HG03060 (cell line): ENCODE data around the gene RPL37.
"Not testable (repeated sequence)": the region's sequence is repeated elsewhere in the genome, so short reads cannot be mapped to it uniquely, and the experiment has no call there.

ENCODE experiments used
- ATAC-seq: cut with Tn5 transposase; IDR thresholded peaks from one replicate; pipeline ENCODE4 v1.9.1; 2021; ENCODE audit warnings: low read depth, moderate number of reproducible peaks; ENCODE audit not compliant: unreplicated experiment

RPL37 gene

DNA sequence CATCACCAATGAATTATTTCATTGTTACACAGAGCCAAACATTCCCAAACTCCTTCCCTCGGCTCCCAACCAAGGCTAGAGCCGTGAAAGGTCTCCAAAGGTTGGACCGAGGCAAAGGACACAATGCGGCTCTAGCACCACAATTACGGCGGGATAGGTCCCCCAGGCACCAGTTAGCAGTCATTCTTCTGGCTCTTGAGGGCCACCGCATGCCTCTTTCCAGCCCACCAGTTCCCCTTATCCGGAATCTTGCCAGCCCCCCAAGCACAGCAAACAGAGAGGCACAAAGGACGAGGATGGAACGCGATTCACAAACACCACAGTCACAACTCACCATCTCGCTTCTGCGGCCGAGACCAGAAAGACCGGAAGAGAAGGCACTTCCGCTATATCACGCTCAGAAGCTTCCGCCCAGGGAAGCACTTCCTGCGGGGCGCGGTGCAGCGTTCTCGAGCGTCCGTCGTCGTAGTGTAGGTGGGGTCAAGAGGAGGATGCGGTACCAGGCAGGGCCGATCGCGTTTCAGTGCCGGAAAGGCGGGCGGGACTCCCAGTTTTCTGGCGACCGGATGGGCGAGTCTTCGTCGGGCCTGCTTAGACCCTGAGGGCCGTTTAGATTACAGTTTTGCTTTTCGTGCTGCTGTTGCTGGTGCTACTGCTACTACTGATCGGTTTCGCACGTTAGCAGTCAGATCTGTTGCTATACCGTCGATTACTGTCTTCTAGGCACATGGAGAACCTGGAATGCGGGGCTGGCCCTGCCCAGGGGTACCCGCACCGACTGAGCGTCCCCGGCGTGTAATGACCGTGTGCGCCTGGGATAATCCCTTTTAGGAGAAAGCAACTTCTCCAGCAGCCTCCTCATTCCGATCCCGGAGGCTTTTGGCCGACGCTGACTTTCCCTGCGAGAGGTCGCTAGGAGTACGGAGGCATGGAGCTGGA is at the start of gene RPL37:
TSS of gene RPL37 (minus strand) at position 374 of the 939 bp plus-strand sequence. CDS start at position 337, 37 bp downstream.
- ATAC-seq, result peak; percentile 99

DNA sequence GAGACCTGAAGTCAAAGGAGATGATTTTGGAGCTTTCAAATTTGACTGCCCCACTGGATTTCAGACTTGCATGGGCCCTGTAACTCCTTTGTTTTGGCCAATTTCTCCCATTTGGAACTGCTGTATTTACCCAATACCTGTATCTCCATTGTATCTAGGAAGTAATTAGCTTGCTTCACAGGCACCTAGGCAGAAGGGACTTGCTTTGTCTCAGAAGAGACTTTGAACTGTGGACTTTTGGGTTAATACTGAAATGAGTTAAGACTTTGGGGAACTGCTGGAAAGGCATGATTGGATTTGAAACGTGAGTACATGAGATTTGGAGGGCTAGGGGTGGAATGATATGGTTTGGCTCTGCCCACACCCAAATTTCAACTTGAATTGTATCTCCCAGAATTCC is 48.0 kb upstream of the RPL37 start:
- ATAC-seq, result not testable (repeated sequence)

DNA sequence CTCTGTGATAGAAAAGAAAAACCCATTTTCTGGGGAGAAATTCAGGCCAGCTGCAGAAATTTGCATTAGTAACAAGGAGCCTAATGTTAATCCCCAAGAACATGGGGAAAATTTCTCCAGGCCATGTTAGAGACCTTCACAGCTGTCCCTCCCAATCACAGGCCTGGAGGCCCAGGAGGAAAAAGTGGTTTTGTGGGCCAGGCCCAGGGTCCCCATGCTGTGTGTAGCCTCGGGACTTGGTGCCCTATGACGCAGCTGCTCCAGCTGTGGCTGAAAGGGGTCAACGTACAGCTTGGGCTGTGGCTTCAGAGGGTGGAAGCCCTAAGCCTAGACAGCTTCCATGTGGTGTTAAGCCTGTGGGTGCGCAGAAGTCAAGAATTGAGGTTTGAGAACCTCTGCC is 47.3 kb upstream of the RPL37 start:
- ATAC-seq, result no peak

DNA sequence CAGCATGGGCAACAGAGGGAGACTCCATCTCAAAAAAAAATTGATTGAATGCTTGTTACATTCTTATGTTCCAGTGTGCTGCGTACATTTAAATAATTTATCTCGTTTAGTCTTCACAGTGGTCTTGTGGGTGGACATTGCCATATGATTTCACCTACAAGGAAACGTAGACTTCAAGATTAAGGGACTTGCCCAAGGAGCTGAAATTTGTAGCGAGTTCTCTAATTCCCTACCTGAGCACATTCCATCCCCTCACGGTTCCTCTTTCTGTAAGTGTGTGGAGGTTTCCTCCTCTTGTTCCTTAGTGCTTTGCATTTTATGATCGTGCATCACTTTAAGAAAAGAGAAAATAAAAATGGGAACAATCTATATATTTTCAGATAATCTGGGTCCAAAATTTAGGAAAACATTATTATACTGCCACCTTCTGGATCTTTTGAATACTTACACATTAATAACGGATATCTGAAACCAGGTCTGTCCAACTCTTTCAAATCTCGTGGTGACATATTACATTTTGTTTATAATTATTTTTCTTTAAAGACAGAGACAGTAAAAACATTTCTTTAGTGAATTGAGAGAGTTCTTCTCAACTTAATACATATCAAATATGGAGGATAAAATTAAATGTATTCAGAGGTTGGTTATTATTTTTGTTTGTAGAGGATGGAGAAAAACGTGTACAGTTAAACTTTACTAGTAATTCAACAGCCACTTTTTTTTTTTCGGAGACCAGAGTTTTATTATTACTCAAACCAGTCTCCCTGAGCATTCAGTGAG is 44.3 kb upstream of the RPL37 start:
- ATAC-seq, result no peak

DNA sequence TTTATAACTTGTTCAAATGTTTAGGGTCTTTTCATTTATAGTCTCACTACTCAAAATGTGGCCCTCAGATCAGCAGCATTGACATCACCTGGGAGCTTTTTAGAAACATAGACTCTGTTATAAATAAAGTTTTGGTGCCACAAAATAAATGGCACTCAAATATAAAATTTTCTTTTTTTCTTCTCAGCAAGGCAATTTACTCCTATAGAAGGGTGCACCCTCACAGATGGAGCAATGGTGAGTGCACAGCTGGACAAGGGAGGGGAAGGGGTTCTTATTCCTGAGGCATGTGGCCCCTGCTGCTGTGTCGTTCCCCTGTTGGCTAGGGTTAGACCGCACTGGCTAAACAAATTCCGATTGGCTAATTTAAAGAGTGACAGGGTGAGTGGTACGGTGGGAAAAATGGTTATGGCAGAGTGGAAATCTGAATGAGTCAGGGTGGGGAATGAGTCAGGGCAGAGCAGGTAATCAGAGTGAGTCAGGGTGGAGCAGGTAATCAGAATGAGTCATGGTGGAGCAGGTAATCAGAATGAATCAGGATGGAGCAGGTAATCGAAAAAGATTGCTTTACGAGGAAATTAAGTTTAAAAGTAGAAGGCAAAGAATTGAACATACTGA is 42.5 kb upstream of the RPL37 start:
- no peak for ATAC-seq

DNA sequence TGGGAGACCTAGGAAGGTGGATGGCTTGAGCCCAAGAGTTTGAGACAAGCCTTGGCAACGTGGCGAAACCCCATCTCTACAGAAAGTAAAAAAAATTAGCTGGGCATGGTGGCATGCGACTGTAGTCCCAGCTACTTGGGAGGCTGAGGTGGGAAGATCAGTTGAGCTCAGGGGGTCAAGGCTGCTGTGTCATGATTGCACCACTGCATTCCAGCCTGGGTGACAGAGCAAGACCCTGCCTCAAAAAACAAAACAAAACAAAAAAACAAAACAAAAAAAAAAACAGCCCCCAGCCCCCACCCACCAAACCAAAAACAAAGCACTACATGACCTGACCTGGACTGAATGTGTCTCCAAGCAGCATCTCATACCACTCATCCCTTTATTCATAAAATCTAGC is 40.9 kb upstream of the RPL37 start:
- no peak for ATAC-seq

DNA sequence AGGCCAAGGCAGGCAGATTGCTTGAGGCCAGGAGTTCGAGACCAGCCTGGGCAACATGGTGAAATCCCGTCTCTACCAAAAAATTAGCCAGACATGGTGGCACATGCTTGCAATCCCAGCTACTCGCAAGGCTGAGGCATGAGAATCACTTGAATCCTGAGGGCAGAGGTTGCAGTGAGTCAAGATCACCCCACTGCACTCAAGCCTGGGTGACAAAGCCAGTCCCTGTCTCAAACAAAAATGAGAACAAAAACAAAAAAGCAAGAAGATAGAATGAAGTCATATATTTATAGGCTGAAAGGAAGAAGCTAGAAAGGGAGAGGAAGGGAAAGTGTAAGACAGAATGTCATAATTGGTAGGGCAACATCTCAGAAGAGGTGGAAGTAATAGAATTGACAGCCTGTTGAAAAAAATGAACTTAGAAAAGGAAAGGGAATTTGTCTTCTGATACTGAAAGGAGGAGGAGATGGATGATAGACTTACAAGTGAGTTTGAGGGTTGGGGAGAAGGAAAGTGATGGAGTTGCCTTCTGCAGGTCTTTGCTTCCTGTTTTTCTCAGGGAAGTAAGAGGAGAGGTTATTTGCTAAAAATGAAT is 38.4 kb upstream of the RPL37 start:
- no peak for ATAC-seq

DNA sequence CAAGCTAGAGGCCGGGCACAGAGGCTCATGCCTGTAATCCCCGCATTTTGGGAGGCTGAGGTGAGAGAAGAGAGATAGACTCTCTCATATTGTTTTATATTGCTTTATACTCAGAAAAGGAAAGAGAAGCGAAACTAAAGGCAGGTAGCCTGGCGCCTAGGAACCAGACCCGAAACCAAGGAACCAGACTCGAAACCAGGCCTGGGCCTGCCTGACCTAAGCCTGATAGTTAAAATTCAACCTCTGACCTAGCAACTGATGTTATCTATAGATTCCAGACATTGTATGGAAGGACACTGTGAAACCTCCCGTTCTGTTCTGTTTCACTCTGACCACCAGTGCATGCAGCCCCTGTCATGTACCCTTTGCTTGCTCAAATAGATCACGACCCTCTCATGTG is 37.2 kb upstream of the RPL37 start:
- not testable (repeated sequence) for ATAC-seq

DNA sequence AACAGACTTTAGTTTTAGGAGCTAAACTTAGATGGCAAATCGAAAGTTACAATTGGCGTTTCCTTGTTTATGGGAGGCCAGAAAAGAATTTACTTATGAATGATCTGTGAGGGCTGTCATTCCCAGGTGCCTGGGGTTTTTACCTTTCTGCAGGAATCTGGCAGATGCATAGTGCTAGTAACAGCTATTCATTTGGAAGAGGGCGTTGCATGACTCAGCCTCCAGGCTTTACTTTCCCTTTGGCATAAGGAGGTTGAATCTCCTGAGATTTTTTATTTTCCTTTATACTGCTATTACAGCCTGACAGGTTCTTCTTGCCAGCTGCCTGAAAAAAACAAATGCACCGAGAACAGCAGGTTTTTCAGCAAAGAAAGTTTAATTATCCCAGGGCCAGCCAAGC is 36.2 kb upstream of the RPL37 start:
- ATAC-seq, result no peak

DNA sequence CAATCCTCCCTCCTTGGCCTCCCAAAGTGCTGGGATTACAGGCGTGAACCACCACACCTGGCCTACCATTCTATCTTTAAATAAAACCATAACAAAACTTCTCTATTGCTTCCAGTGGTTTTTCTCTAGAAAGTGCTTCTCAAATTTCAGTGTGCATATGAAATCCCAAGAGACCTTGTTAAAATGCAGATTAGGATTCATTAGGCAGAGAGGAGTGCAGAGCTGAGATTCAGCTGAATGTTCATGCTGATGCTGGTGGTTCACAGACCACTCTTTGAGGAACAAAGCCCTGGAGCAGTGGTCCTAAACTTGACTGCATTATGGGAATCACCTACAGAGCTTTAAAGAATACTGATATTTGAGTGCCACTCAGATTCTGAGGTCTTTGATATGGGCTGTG is 34.4 kb upstream of the RPL37 start:
- ATAC-seq, result no peak

DNA sequence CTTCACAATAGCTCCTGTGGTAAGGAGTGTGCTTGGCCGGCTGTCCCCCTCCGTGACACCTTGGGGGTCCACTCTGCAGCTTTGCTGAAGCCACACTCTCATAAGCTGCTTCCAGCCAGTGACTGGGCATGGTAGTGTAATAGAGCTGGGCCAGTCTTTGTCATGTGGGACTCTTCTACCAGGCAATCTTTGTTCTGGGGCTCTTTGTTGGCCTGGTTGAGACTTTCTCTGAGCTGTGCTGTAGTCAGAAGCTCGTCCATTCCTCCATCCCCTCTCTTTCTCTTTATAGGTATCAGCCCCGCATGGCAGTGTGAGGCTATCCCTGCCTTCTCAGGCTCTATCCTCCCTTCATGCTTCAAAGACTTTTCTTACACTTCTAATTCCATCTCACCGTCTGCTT is 31.8 kb upstream of the RPL37 start:
- ATAC-seq, result no peak

DNA sequence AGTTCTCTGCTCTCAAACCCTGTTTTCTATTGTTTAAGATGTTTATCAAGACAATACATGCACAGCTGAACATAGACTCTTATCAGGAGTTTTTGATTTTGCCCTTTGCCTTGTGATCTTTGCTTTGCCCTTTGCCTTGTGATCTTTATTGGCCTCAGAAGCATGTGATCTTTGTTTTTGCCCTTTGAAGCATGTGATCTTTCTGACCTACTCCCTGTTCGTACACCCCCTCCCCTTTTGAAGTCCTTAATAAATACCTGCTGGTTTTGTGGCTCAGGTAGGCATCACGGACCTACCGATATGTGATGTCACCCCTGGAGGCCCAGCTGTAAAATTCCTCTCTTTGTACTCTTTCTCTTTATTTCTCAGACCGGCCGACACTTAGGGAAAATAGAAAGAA is 30.0 kb upstream of the RPL37 start:
- not testable (repeated sequence) for ATAC-seq

DNA sequence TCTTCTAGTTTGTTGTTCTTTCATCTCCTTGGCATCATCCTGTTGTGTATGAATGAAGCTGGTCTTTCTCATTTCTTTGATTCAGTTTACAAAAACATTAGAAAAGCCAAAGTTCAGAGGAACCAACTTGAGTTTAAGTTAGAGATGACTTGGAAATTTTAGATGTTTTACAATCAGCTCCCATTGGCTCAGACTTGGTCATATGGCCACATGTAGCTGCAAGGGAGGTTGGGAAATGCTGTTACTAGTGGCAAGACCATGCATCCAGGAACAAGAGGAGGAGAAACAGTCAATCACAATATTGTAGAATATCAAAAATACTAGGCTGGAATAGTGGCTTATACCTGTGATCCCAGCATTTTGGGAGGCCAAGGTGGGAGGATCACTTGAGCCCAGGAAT is 25.7 kb upstream of the RPL37 start:
- ATAC-seq, result no peak

DNA sequence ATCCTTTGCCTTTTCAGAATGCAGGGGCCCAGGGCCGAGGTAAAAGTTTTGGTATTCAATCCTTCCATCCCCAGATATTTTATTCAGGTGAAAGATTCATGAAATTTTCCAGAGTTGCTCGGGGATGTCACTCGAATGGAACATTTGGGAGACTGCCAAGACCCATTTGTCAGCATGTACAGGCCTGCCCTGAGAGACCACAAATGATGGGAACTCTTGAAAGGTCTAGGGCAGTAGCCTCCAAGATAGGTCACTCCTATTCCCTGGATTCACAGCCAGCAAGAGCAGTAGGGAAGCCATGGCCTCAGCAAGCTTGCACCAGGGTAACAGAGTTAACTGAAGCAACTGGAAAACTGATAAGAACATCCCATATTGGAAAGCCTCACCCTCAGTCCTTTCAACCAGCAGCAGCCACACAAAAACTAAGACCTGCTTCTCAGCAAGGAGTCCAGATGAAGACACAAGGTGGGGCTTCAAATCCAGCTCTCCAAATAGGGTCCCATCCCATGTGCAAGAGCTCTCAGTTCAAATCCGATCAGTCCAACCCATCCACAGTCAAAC is 18.7 kb upstream of the RPL37 start:
- no peak for ATAC-seq

DNA sequence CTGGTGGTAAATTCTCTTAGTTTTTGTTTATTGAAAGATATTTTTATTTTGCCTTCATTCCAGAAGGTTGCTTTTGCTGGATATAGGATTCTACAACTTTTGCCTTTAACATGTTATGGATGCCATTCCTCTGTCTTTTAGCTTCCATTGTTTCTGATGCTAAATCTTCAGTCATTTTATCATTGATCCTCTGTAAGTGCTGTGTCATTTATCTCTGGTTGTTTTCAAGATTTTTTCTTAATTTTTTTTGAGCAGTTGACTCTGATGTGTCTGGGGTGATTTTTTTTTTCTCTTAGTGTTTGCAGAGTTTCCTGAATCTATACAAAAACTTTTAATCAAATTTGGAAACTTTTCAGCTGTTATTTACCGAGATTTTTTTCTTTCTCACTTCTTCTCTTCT is 12.5 kb upstream of the RPL37 start:
- ATAC-seq, result no peak

DNA sequence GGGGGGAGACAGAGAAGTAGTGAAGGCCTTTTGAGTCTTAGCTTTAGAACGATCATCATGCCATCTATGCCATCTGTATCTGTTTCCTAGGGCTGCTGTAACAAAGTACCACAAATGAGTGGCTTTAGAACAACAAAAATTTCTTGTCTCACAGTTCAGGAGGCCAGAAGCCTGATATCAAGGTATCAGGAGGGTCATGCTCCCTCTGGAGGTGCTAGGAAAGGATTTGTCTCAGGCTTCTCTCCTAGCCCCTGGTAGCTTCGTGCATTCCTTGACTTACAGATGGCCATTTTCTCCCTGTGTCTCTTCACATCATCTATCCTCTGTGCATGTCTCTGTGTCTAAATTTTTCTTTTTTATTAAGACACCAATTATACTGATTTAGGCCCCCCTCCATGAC is 11.3 kb upstream of the RPL37 start:
- no peak for ATAC-seq

DNA sequence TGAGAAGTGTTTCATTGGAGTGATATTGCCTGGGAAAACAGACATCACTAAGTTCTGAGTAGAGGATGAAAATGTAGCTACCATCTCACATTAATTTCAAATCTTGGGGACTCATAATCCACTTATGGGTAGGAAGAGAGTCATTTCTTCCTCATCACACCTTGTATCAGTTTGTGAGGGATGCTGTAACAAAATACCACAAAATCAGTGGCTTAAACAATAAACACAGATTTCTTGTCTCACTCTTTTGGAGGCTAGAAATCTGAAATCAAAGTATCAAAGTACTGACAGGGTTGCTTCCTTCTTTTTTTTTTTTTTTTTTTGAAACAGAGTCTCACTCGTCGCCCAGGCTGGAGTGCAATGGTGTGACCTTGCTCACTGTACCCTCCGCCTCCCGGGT is 9.5 kb upstream of the RPL37 start:
- ATAC-seq, result no peak

DNA sequence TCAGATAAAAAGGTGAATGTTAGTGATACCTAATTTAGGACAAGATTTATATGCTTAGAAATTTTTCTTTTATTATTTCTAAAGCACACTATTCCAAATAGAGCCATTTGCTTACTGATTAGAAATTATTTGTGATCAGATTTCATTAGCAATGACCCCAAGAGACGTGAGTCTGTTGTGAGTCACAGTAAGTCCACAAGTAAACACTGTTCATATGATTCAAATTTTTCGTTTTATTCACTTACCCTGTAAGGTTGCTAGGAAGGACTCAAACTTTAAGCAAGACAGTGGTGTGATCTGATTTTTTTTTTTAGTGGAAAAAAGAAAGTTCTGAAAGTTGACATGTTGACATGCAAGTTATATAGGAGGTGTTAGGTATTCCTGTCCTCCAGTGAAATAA is 7.3 kb upstream of the RPL37 start:
- ATAC-seq, result no peak

DNA sequence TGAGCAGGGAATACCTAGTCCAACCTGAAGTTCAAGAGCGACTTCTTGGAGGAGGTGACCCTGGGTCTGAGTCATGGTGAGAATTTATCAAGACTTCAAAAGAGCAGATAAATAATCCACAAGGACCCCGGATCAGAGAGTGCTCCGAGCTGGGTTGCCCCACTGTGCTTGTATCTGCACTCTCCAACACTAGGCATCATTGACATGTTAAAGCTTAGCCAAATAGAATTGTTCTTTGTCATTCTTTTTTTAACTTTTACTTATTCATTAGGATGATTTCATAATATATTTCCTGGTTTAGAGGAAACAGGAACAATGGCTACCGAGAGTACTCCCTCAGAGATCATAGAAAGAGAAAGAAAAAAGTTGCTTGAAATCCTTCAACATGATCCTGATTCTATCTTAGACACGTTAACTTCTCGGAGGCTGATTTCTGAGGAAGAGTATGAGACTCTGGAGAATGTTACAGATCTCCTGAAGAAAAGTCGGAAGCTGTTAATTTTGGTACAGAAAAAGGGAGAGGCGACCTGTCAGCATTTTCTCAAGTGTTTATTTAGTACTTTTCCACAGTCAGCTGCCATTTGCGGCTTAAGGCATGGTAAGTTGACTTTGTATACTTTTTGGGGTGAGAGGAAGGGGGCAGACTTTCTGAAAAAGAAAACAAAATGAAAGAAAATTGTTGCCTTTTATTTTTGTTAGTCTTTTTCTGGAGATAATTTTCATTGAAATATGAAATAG is 6.2 kb upstream of the RPL37 start, which contains the start of gene CARD6:
TSS of gene CARD6 (plus strand) at position 300 of the 738 bp plus-strand sequence. CDS start at position 316, 16 bp downstream.
- ATAC-seq, result no peak

DNA sequence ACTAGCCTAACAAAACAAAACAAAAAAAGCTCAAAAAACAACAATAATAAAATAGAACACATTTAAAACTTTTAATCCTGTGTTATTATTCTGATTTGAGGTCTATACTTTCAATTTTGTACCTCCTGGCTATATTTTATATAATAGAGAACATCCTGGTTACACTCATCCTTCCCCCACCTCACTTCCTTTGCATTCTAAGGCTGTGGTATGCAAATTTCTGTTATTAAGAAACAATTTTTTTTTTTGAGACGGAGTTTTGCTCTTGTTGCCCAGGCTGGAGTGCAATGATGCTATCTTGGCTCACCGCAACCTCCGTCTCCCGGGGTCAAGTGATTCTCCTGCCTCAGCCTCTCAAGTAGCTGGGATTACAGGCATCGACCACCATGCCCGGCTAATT is 3.1 kb upstream of the RPL37 start:
- no peak for ATAC-seq
